HG03135 (cell line): ENCODE results near the gene OLIG2.

Experiments used
- ATAC-seq: cut with Tn5 transposase; IDR thresholded peaks from one replicate; pipeline ENCODE4 v1.9.1; 2021; ENCODE audit warnings: mild to moderate bottlenecking, moderate library complexity; ENCODE audit not compliant: unreplicated experiment

OLIG2 gene

GRCh38 chr21:33025489-33026442, at the start of gene OLIG2:
TSS of gene OLIG2 (plus strand) at chr21:33025935. CDS start at chr21:33026863, 928 bp downstream.
- ATAC-seq, result no peak

GRCh38 chr21:32976791-32977190, 48.9 kb upstream of the OLIG2 start:
- ATAC-seq, result no peak

GRCh38 chr21:32977216-32977615, 48.5 kb upstream of the OLIG2 start:
- ATAC-seq, result no peak

- no peak for ATAC-seq
Observed at GRCh38 chr21:32978331-32979270, 47.1 kb upstream of the OLIG2 start.

- no peak for ATAC-seq
Observed at GRCh38 chr21:32979598-32980268, 46.0 kb upstream of the OLIG2 start.

- ATAC-seq, result no peak
Observed at GRCh38 chr21:32981096-32981495, 44.6 kb upstream of the OLIG2 start.

- ATAC-seq, result no peak
Observed at GRCh38 chr21:32990666-32991065, 35.1 kb upstream of the OLIG2 start.

- no peak for ATAC-seq
Observed at GRCh38 chr21:32991361-32991760, 34.4 kb upstream of the OLIG2 start.

- no peak for ATAC-seq
Observed at GRCh38 chr21:32993894-32994293, 31.8 kb upstream of the OLIG2 start.

GRCh38 chr21:32994305-32994704, 31.4 kb upstream of the OLIG2 start:
- ATAC-seq, result no peak

GRCh38 chr21:33007747-33008146, 18.0 kb upstream of the OLIG2 start:
- no peak for ATAC-seq

GRCh38 chr21:33008333-33009051, 17.2 kb upstream of the OLIG2 start:
- no peak for ATAC-seq

- no peak for ATAC-seq
Observed at GRCh38 chr21:33010931-33011330, 14.8 kb upstream of the OLIG2 start.

GRCh38 chr21:33011462-33011861, 14.3 kb upstream of the OLIG2 start:
- no peak for ATAC-seq

GRCh38 chr21:33013626-33014025, 12.1 kb upstream of the OLIG2 start:
- no peak for ATAC-seq

GRCh38 chr21:33014331-33014730, 11.4 kb upstream of the OLIG2 start:
- no peak for ATAC-seq

- no peak for ATAC-seq
Observed at GRCh38 chr21:33015096-33015495, 10.6 kb upstream of the OLIG2 start.

- no peak for ATAC-seq
Observed at GRCh38 chr21:33015756-33016155, 10.0 kb upstream of the OLIG2 start.

GRCh38 chr21:33018707-33019465, 6.8 kb upstream of the OLIG2 start:
- ATAC-seq, result no peak

- ATAC-seq, result no peak
Observed at GRCh38 chr21:33019516-33019884, 6.2 kb upstream of the OLIG2 start.
